ENCODE data around the gene TOM1. TPM values are rescaled to one million over a fixed set of nuclear protein-coding genes. Genes with fewer than 3 reads are reported as not detected.

TOM1 gene
- total RNA-seq, 2 experiments from 2014 or later, result 22.7 to 30.6 TPM

DNA sequence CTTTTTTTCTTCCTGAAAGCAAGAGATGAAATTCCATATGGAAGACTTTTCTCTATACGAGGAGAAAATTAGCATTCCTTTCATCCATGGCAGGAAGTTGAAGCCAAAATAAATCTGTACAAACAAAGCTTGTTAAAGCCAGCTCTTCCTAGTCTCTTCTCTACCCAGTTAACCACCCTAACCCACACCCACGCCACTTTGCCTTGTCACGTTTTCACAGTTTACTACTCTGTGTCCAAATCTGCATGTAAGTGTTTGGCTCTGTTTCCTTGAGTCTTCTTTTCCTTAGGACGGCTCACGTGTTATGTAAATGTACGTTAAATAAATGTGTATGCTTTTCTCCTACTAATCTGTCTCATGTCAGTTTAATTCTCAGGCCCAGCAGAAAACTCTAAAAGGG lies 74.1 kb downstream of the TOM1 start:
- POLR2A ChIA-PET, result no interaction called here
- Histone ChIP-seq H3K9me2 (ENCODE audit: insufficient read depth, low read length) (no peaks in the 10 kb centered on the region), H3K4me1 (ENCODE audit: insufficient read depth, low read length, poor library complexity, severe bottlenecking) (peaks cover 44% of the 10 kb centered on the region), H3K79me2 (ENCODE audit: insufficient read depth, low read depth, low read length) (no peaks in the 10 kb centered on the region), H3K27ac (ENCODE audit: low read depth, low read length, poor library complexity, severe bottlenecking) (no peak overlapping the region), H3K4me3 (ENCODE audit: low read depth, low read length, poor library complexity, severe bottlenecking) (no peak overlapping the region), H3K9me3 (ENCODE audit: low read length) (no peaks in the 10 kb centered on the region), H3K36me3 (ENCODE audit: insufficient read depth, low read length) (no peaks in the 10 kb centered on the region), H3K4me2 (ENCODE audit: low read length) (no peak overlapping the region), H4K20me1 (ENCODE audit: insufficient read depth, low read length) (no peaks in the 10 kb centered on the region), H2AFZ (ENCODE audit: low read length) (no peak overlapping the region)
- DNase-seq (ENCODE audit: low spot score), result no peak
- CTCF ChIA-PET (ENCODE audit: unreplicated experiment), result no interaction called here
- BruUV-seq (replicated peaks), result no TSS peak
- TF ChIP-seq, protein P1, sequence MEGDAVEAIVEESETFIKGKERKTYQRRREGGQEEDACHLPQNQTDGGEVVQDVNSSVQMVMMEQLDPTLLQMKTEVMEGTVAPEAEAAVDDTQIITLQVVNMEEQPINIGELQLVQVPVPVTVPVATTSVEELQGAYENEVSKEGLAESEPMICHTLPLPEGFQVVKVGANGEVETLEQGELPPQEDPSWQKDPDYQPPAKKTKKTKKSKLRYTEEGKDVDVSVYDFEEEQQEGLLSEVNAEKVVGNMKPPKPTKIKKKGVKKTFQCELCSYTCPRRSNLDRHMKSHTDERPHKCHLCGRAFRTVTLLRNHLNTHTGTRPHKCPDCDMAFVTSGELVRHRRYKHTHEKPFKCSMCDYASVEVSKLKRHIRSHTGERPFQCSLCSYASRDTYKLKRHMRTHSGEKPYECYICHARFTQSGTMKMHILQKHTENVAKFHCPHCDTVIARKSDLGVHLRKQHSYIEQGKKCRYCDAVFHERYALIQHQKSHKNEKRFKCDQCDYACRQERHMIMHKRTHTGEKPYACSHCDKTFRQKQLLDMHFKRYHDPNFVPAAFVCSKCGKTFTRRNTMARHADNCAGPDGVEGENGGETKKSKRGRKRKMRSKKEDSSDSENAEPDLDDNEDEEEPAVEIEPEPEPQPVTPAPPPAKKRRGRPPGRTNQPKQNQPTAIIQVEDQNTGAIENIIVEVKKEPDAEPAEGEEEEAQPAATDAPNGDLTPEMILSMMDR (conservative IDR thresholded peaks at IDR 0.05; ENCODE audit: low read length), result no peak
- no peak for TF ChIP-seq EZH2phosphoT487 (IDR thresholded peaks at IDR 0.05; ENCODE audit: borderline replicate concordance, low read depth, low read length)
- intact Hi-C loops (cut with micrococcal nuclease; ENCODE audit: unreplicated experiment), result no loop called here

DNA sequence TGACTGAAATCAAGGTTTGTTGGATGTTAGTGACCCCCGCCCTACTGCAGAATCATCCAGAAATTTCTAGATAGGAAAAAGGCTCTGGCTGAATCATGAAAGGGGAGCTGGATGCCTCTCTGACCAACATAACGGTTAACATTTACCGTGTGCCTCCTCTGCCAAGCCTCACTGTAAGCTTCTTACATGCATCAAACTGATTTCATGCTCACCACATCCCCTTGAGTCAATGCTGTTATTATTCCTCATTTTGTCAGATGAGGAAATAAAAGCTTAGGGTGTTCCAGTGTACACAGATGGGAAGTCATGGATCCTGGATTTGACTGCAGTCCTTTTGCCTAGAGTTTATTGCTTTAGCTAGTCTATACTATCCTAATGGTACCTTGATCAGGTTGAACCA lies 75.3 kb downstream of the TOM1 start:
- Histone ChIP-seq H3K36me3 (ENCODE audit: insufficient read depth, low read length) (no peaks in the 10 kb centered on the region), H3K4me2 (ENCODE audit: low read length) (no peak overlapping the region), H3K4me3 (ENCODE audit: low read depth, low read length, poor library complexity, severe bottlenecking) (no peak overlapping the region), H3K27ac (ENCODE audit: low read depth, low read length, poor library complexity, severe bottlenecking) (no peak overlapping the region), H2AFZ (ENCODE audit: low read length) (no peak overlapping the region), H3K9me3 (ENCODE audit: low read length) (no peaks in the 10 kb centered on the region), H3K9me2 (ENCODE audit: insufficient read depth, low read length) (no peaks in the 10 kb centered on the region), H4K20me1 (ENCODE audit: insufficient read depth, low read length) (no peaks in the 10 kb centered on the region), H3K79me2 (ENCODE audit: insufficient read depth, low read depth, low read length) (no peaks in the 10 kb centered on the region), H3K4me1 (ENCODE audit: insufficient read depth, low read length, poor library complexity, severe bottlenecking) (peaks cover 33% of the 10 kb centered on the region)
- no peak for DNase-seq (ENCODE audit: low spot score)
- CTCF ChIA-PET (ENCODE audit: unreplicated experiment), result no interaction called here
- intact Hi-C loops (cut with micrococcal nuclease; ENCODE audit: unreplicated experiment), result no loop called here
- no peak for TF ChIP-seq EZH2phosphoT487 (IDR thresholded peaks at IDR 0.05; ENCODE audit: borderline replicate concordance, low read depth, low read length)
- TF ChIP-seq, protein P1 (conservative IDR thresholded peaks at IDR 0.05; ENCODE audit: low read length), result no peak
- POLR2A ChIA-PET, result no interaction called here
- no TSS peak for BruUV-seq (replicated peaks)

DNA sequence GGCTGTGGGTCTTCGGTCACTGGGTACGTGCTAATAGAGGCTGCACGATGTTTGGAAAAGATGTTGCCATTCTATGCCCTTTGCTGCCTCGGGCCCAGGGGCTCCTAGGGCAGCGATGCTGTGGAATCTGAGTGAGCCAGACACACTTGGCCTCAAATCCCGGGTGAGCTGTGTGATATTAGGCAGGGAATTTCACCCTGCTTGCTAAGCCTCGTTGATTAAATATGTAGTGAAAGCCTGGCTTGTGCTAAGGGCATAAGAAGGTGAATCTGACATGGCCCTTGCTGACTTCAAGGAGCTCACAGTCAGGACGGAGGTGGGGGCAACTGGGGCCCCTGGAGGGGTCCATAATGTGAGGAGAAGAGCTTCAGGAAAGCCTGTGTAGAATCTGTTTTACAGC lies 75.8 kb downstream of the TOM1 start:
- no peaks in the 10 kb centered on the region for H4K20me1 ChIP-seq (ENCODE audit: insufficient read depth, low read length)
- intact Hi-C loops (cut with micrococcal nuclease; ENCODE audit: unreplicated experiment), result no loop called here
- no TSS peak for BruUV-seq (replicated peaks)
- H3K4me1 ChIP-seq (ENCODE audit: insufficient read depth, low read length, poor library complexity, severe bottlenecking), result peaks cover 36% of the 10 kb centered on the region
- no peak overlapping the region for H3K27ac ChIP-seq (ENCODE audit: low read depth, low read length, poor library complexity, severe bottlenecking)
- H3K79me2 ChIP-seq (ENCODE audit: insufficient read depth, low read depth, low read length), result no peaks in the 10 kb centered on the region
- TF ChIP-seq, protein P1 (conservative IDR thresholded peaks at IDR 0.05; ENCODE audit: low read length), result no peak
- TF ChIP-seq EZH2phosphoT487 (IDR thresholded peaks at IDR 0.05; ENCODE audit: borderline replicate concordance, low read depth, low read length), result no peak
- H3K4me2 ChIP-seq (ENCODE audit: low read length), result no peak overlapping the region
- H3K36me3 ChIP-seq (ENCODE audit: insufficient read depth, low read length), result no peaks in the 10 kb centered on the region
- CTCF ChIA-PET (ENCODE audit: unreplicated experiment), result no interaction called here
- POLR2A ChIA-PET, result interaction anchor here (0.7 to 1.1 kb wide), 2 partner anchors 17 to 45 kb away, joined by 3 read pairs; no protein-coding TSS in a partner anchor
- no peaks in the 10 kb centered on the region for H3K9me2 ChIP-seq (ENCODE audit: insufficient read depth, low read length)
- no peak for DNase-seq (ENCODE audit: low spot score)
- no peak overlapping the region for H2AFZ ChIP-seq (ENCODE audit: low read length)
- no peak overlapping the region for H3K4me3 ChIP-seq (ENCODE audit: low read depth, low read length, poor library complexity, severe bottlenecking)
- H3K9me3 ChIP-seq (ENCODE audit: low read length), result no peaks in the 10 kb centered on the region

Data from OCI-LY7 (cell line).